ENCODE data around the gene DIAPH1. TPM values are rescaled to one million over a fixed set of nuclear protein-coding genes. Genes with fewer than 3 reads are reported as not detected.

DIAPH1 gene
- polyA plus RNA-seq, 1 experiment: 27.1 TPM

GRCh38 chr5:141477044-141477575 lies 141.7 kb downstream of the DIAPH1 start:
- Histone ChIP-seq H3K4me3 (ENCODE audit: low read depth, low read length) (peak overlapping the region; percentile 82), H3K9me3 (ENCODE audit: control insufficient read depth, insufficient read depth, low read length) (no peaks in the 10 kb centered on the region; the same call in 1 of the 2 replicates), H3K27me3 (ENCODE audit: control insufficient read depth, insufficient read depth, low read length) (no peaks in the 10 kb centered on the region), H3K27ac (ENCODE audit: low read depth, low read length) (peak overlapping the region; percentile 35)
- ChIA-PET POLR2A (interaction anchor here (0.9 to 2.2 kb wide), 10 partner anchors 9 to 87 kb away, joined by 3 to 23 read pairs (median 4); partner anchors contain the start of genes PCDHGA12 and PCDHGC5), CTCF (interaction anchor here (0.5 to 7.4 kb wide), 12 partner anchors 12 to 96 kb away, joined by 3 to 68 read pairs (median 6); partner anchors contain the start of genes PCDHGB5 and PCDHGC5)
- TF ChIP-seq, protein P1, sequence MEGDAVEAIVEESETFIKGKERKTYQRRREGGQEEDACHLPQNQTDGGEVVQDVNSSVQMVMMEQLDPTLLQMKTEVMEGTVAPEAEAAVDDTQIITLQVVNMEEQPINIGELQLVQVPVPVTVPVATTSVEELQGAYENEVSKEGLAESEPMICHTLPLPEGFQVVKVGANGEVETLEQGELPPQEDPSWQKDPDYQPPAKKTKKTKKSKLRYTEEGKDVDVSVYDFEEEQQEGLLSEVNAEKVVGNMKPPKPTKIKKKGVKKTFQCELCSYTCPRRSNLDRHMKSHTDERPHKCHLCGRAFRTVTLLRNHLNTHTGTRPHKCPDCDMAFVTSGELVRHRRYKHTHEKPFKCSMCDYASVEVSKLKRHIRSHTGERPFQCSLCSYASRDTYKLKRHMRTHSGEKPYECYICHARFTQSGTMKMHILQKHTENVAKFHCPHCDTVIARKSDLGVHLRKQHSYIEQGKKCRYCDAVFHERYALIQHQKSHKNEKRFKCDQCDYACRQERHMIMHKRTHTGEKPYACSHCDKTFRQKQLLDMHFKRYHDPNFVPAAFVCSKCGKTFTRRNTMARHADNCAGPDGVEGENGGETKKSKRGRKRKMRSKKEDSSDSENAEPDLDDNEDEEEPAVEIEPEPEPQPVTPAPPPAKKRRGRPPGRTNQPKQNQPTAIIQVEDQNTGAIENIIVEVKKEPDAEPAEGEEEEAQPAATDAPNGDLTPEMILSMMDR (IDR thresholded peaks at IDR 0.05; ENCODE audit: low read depth, low read length): no peak
- DNase-seq (ENCODE audit: low read depth, low spot score): no peak

DNA sequence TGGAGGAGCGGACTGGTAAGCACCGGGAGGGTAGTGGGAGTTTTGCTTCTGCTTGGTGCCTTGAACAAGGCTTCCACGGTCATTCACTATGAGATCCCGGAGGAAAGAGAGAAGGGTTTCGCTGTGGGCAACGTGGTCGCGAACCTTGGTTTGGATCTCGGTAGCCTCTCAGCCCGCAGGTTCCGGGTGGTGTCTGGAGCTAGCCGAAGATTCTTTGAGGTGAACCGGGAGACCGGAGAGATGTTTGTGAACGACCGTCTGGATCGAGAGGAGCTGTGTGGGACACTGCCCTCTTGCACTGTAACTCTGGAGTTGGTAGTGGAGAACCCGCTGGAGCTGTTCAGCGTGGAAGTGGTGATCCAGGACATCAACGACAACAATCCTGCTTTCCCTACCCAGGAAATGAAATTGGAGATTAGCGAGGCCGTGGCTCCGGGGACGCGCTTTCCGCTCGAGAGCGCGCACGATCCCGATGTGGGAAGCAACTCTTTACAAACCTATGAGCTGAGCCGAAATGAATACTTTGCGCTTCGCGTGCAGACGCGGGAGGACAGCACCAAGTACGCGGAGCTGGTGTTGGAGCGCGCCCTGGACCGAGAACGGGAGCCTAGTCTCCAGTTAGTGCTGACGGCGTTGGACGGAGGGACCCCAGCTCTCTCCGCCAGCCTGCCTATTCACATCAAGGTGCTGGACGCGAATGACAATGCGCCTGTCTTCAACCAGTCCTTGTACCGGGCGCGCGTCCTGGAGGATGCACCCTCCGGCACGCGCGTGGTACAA lies 142.5 kb downstream of the DIAPH1 start:
- peak overlapping the region; percentile 82 for H3K4me3 ChIP-seq (ENCODE audit: low read depth, low read length)
- TF ChIP-seq, protein P1 (IDR thresholded peaks at IDR 0.05; ENCODE audit: low read depth, low read length): no peak
- H3K27me3 ChIP-seq (ENCODE audit: control insufficient read depth, insufficient read depth, low read length): no peaks in the 10 kb centered on the region
- peak overlapping the region; percentile 81 for H3K27ac ChIP-seq (ENCODE audit: low read depth, low read length)
- H3K9me3 ChIP-seq (ENCODE audit: control insufficient read depth, insufficient read depth, low read length): no peaks in the 10 kb centered on the region; the same call in 1 of the 2 replicates
- ChIA-PET CTCF (interaction anchor here (0.5 to 7.4 kb wide), 14 partner anchors 10 to 116 kb away, joined by 3 to 68 read pairs (median 5); partner anchors contain the start of genes PCDHGA10, PCDHGB3 and PCDHGC5), POLR2A (interaction anchor here (0.7 to 2.2 kb wide), 13 partner anchors 9 to 156 kb away, joined by 3 to 23 read pairs (median 4); partner anchors contain the start of genes PCDHGA12, PCDHGC5 and TAF7)
- DNase-seq (ENCODE audit: low read depth, low spot score): peak; percentile 47

DNA sequence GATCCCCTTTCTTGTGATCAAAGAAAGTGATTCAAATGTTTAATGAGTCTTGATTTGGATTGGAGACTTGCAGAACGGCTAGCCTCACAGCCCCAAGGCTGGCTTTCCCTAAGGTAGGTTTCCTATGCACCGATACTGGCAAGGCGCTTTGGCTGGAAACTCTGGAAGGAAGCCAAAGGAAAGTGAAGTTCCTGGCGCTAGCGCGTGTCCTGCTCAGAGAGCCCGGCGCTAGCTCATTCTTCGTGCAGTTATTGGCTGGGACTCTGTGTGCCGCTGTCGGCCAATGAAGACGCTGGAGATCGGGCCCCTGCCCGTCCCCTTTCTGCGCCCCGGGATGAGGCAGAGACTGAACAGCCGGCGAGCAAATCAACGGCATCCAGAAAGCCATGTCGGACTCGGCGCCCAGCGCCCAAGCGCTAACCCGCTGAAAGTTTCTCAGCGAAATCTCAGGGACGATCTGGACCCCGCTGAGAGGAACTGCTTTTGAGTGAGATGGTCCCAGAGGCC lies 143.1 kb downstream of the DIAPH1 start, which contains the start of gene PCDHGC3:
Gene PCDHGC3, plus strand, starts transcription at position 342 of the 507 bp plus-strand sequence. Its CDS starts 151 bp downstream, at position 493.
- H3K9me3 ChIP-seq (ENCODE audit: control insufficient read depth, insufficient read depth, low read length): no peaks in the 10 kb centered on the region; the same call in 1 of the 2 replicates
- peak within 1 kb of the TSS; percentile 81 for H3K27ac ChIP-seq (ENCODE audit: low read depth, low read length)
- peak; percentile 90 for DNase-seq (ENCODE audit: low read depth, low spot score)
- ChIA-PET CTCF (interaction anchor here (0.5 to 7.4 kb wide), 20 partner anchors 9 to 116 kb away, joined by 3 to 68 read pairs (median 4); partner anchors contain the start of genes PCDHGA10, PCDHGA11, PCDHGB3 and PCDHGB7), POLR2A (interaction anchor here (0.6 to 2.2 kb wide), 12 partner anchors 8 to 88 kb away, joined by 3 to 23 read pairs (median 4); partner anchors contain the start of genes PCDHGA11 and PCDHGC5)
- TF ChIP-seq, protein P1 (IDR thresholded peaks at IDR 0.05; ENCODE audit: low read depth, low read length): peak; percentile 20
- peak within 1 kb of the TSS; percentile 82 for H3K4me3 ChIP-seq (ENCODE audit: low read depth, low read length)
- H3K27me3 ChIP-seq (ENCODE audit: control insufficient read depth, insufficient read depth, low read length): no peaks in the 10 kb centered on the region

DNA sequence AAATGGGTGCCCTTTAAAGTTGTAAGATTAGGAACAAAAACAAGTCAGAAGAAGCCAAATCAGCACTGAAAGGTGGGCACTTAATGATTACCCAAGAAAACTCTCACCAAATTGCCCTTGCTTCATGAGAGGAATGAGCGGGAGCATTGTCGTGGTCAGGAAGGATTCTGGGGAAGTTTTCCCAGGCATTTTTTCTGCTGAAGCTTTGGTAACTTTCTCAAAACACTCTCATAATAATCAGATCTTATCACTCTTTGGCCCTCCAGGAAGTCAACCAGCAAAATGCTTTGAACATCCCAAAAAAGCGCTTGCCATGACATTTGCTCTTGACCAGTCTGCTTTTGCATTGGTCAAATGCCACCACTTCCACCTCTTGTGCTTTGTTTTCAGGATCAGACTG lies 153.4 kb downstream of the DIAPH1 start:
- Histone ChIP-seq H3K4me3 (ENCODE audit: low read depth, low read length) (no peak overlapping the region), H3K27me3 (ENCODE audit: control insufficient read depth, insufficient read depth, low read length) (no peaks in the 10 kb centered on the region), H3K9me3 (ENCODE audit: control insufficient read depth, insufficient read depth, low read length) (no peaks in the 10 kb centered on the region), H3K27ac (ENCODE audit: low read depth, low read length) (no peak overlapping the region)
- ChIA-PET CTCF (interaction anchor here (0.7 to 2.6 kb wide), 7 partner anchors 8 to 115 kb away, joined by 3 to 13 read pairs (median 3); partner anchors contain the start of genes PCDHGA12, PCDHGB1 and PCDHGC3), POLR2A (interaction anchor here (1.1 kb wide), 1 partner anchor 10 kb away, joined by 3 read pairs; no protein-coding TSS in a partner anchor)
- no peak for DNase-seq (ENCODE audit: low read depth, low spot score)
- TF ChIP-seq, protein P1 (IDR thresholded peaks at IDR 0.05; ENCODE audit: low read depth, low read length): no peak

Small RNAs within 50 kb of the gene (small RNA-seq; reads per million reads assigned to genes)
- gene RPS27AP10 (ENCODE audit: insufficient read length, low read depth): not detected

Other genes with a start within 250 kb of the DIAPH1 start
- gene PCDHGB3, start 248.8 kb downstream of the DIAPH1 start, polyA plus RNA-seq (2011; rRNA removed): 3.6 and 4.3 TPM in 2 replicates
- 4.7 and 4.8 TPM in 2 replicates for gene PCDHGA6, start 245.1 kb downstream of the DIAPH1 start, polyA plus RNA-seq (2011; rRNA removed)
- gene PCDHGA7, start 236.3 kb downstream of the DIAPH1 start, polyA plus RNA-seq (2011; rRNA removed): 2.7 TPM in 2 replicates
- 10.3 and 10.9 TPM in 2 replicates for gene PCDHGB4, start 231.3 kb downstream of the DIAPH1 start, polyA plus RNA-seq (2011; rRNA removed)
- 0.93 and 1.1 TPM in 2 replicates for gene PCDHGA8, start 226.4 kb downstream of the DIAPH1 start, polyA plus RNA-seq (2011; rRNA removed)
- gene PCDHGB5, start 221.1 kb downstream of the DIAPH1 start, polyA plus RNA-seq (2011; rRNA removed): 12.5 TPM in 2 replicates
- 6.4 and 8.0 TPM in 2 replicates for gene PCDHGA9, start 216.2 kb downstream of the DIAPH1 start, polyA plus RNA-seq (2011; rRNA removed)
- 3.3 and 3.8 TPM in 2 replicates for gene PCDHGB6, start 211.0 kb downstream of the DIAPH1 start, polyA plus RNA-seq (2011; rRNA removed)
- 9.2 and 11.7 TPM in 2 replicates for gene PCDHGA10, start 206.0 kb downstream of the DIAPH1 start, polyA plus RNA-seq (2011; rRNA removed)
- 16.2 and 17.0 TPM in 2 replicates for gene PCDHGB7, start 201.3 kb downstream of the DIAPH1 start, polyA plus RNA-seq (2011; rRNA removed)
- 7.5 and 7.7 TPM in 2 replicates for gene PCDHGA11, start 197.9 kb downstream of the DIAPH1 start, polyA plus RNA-seq (2011; rRNA removed)
- 3.4 and 4.3 TPM in 2 replicates for gene PCDHGA12, start 188.5 kb downstream of the DIAPH1 start, polyA plus RNA-seq (2011; rRNA removed)
- 47.4 and 61.1 TPM in 2 replicates for gene PCDHGC3, start 143.0 kb downstream of the DIAPH1 start, polyA plus RNA-seq (2011; rRNA removed)
- gene PCDHGC4, start 134.0 kb downstream of the DIAPH1 start, polyA plus RNA-seq (2011; rRNA removed): 0.46 and 0.83 TPM in 2 replicates
- gene PCDHGC5, start 129.9 kb downstream of the DIAPH1 start, polyA plus RNA-seq (2011; rRNA removed): 2.4 and 2.5 TPM in 2 replicates
- 78.3 and 82.2 TPM in 2 replicates for gene HDAC3, start 17.8 kb upstream of the DIAPH1 start, polyA plus RNA-seq (2011; rRNA removed)
- gene RELL2, start 18.0 kb upstream of the DIAPH1 start, polyA plus RNA-seq (2011; rRNA removed): 3.0 and 3.1 TPM in 2 replicates
- gene FCHSD1, start 32.4 kb upstream of the DIAPH1 start, polyA plus RNA-seq (2011; rRNA removed): 28.1 and 30.2 TPM in 2 replicates
- gene ARAP3, start 63.2 kb upstream of the DIAPH1 start, polyA plus RNA-seq (2011; rRNA removed): 3.5 and 4.9 TPM in 2 replicates

Data from AG04450 (cell line).